Glutamatergic neuron (in vitro differentiated cells): ENCODE measurements around the gene NEMF. TPM values are rescaled to one million over a fixed set of nuclear protein-coding genes. Genes with fewer than 3 reads are reported as not detected.

Experiments used
- DNase-seq: peaks from one replicate; pipeline ENCODE4 v3.0.0; 2022
- H3K27ac Mint-ChIP-seq: one replicate; pipeline ENCODE4 v1.8.0; 2020; ENCODE audit warnings: mild to moderate bottlenecking, mixed read lengths, inconsistent platforms; ENCODE audit not compliant: unreplicated experiment
- H3K27me3 Mint-ChIP-seq: one replicate; pipeline ENCODE4 v1.8.0; 2020; ENCODE audit warnings: mild to moderate bottlenecking, moderate library complexity, mixed read lengths, inconsistent platforms; ENCODE audit not compliant: unreplicated experiment
- H3K36me3 Mint-ChIP-seq: one replicate; pipeline ENCODE4 v1.8.0; 2020; ENCODE audit warnings: mild to moderate bottlenecking, mixed read lengths, inconsistent platforms; ENCODE audit not compliant: unreplicated experiment
- H3K4me1 Mint-ChIP-seq: one replicate; pipeline ENCODE4 v1.8.0; 2020; ENCODE audit warnings: mild to moderate bottlenecking, low read depth, mixed read lengths, inconsistent platforms; ENCODE audit not compliant: unreplicated experiment
- H3K4me3 Mint-ChIP-seq: one replicate; pipeline ENCODE4 v1.8.0; 2020; ENCODE audit warnings: mild to moderate bottlenecking, mixed read lengths, inconsistent platforms; ENCODE audit not compliant: unreplicated experiment
- H3K9me3 Mint-ChIP-seq: one replicate; pipeline ENCODE4 v1.8.0; 2020; ENCODE audit warnings: mild to moderate bottlenecking, moderate library complexity, mixed read lengths, inconsistent platforms; ENCODE audit not compliant: unreplicated experiment
- total RNA-seq: library from RNA; stranded (reverse); fragmentation: NEBNext Ultra II Directional; extraction: Animal tissue kit (Norgen Biotek cat#: 25700); gene quantifications from one replicate; pipeline ENCODE4 v1.2.1, GENCODE V29; 2021; ENCODE audit not compliant: unreplicated experiment
- TF ChIP-seq, protein P1 (sequence below): fragments of 200-600 bp; sonication (generic); IDR thresholded peaks from one replicate; pipeline ENCODE4 v1.5.0; 2021; ENCODE audit not compliant: partially characterized antibody, unreplicated experiment

NEMF gene
- total RNA-seq, 1 donor from 2014 or later = 78.8 TPM

DNA sequence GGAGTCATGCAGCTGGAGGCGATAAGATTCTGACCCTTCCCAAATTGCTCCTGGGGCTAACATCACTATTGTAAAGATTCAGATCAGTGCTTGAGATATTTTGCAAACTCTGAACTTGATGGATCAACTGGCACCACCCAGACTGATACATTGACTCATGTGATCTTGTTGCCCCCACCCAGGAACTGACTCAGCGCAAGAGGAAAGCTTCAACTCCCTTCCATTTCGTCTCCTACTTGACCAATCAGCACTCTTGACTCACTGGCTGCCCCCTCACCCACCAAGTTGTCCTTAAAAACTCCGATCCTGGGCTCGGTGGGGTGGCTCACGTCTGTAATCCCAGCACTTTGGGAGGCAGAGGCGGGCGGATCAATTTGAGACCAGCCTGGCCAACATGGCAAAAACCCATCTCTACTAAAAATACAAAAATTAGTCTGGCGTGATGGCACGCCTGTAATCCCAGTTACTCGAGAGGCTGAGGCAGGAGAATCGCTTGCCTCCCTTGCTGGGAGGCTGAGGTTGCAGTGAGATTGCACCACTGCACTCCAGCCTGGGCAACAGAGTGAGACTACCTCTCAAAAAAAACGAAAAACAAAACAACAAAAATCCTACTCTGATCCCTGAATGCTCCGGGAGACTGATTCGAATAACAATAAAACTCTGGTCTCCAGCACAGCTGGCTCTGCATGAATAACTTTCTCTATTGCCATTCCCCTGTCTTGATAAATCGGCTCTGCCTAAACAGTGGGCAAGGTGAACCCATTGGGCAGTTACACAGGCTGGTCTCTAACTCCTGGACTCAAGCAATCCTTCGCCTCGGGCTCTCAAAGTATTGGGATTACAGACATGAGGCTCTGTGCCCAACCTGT lies 30.5 kb upstream of the NEMF start:
- Mint-ChIP-seq H3K4me3 (no peak overlapping the region), H3K27ac (no peak overlapping the region), H3K9me3 (no peaks in the 10 kb centered on the region), H3K27me3 (no peaks in the 10 kb centered on the region), H3K4me1 (no peaks in the 10 kb centered on the region), H3K36me3 (no peaks in the 10 kb centered on the region)
- no peak for DNase-seq
- TF ChIP-seq, protein P1, sequence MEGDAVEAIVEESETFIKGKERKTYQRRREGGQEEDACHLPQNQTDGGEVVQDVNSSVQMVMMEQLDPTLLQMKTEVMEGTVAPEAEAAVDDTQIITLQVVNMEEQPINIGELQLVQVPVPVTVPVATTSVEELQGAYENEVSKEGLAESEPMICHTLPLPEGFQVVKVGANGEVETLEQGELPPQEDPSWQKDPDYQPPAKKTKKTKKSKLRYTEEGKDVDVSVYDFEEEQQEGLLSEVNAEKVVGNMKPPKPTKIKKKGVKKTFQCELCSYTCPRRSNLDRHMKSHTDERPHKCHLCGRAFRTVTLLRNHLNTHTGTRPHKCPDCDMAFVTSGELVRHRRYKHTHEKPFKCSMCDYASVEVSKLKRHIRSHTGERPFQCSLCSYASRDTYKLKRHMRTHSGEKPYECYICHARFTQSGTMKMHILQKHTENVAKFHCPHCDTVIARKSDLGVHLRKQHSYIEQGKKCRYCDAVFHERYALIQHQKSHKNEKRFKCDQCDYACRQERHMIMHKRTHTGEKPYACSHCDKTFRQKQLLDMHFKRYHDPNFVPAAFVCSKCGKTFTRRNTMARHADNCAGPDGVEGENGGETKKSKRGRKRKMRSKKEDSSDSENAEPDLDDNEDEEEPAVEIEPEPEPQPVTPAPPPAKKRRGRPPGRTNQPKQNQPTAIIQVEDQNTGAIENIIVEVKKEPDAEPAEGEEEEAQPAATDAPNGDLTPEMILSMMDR = no peak

DNA sequence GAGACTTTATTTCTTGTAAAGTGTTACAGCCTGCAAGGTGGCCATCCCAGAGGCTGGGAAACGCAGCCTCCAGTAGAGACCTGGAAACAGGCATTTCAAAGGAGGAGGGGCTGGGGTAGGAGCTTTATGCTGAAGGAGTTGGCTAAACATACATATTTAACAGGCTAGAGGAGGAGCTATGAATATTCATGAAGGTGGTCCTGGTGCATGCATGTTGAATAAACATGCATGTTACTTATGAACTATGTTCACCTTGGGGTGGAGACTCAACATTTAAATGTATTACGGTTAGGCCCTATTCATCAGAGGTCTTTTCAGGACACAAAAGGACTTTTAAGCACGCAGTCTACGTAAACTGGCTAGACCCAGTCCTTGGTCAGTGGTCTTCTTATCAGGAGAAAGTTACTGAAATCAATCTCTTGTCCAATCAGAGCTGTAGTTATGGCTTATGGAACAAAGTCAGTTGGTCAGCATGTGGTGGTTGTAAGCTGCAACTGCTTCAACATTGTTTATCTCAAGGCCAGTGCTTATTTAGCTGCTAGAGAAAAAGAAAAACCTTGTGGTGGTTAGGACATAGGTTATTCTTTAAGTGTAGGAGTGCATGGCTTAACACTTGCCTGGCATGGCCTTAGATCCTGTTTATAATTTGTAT lies 28.9 kb upstream of the NEMF start:
- H3K4me1 Mint-ChIP-seq = no peaks in the 10 kb centered on the region
- TF ChIP-seq, protein P1 = no peak
- H3K27me3 Mint-ChIP-seq = no peaks in the 10 kb centered on the region
- no peak overlapping the region for H3K4me3 Mint-ChIP-seq
- DNase-seq = no peak
- H3K36me3 Mint-ChIP-seq = no peaks in the 10 kb centered on the region
- no peaks in the 10 kb centered on the region for H3K9me3 Mint-ChIP-seq
- H3K27ac Mint-ChIP-seq = no peak overlapping the region

DNA sequence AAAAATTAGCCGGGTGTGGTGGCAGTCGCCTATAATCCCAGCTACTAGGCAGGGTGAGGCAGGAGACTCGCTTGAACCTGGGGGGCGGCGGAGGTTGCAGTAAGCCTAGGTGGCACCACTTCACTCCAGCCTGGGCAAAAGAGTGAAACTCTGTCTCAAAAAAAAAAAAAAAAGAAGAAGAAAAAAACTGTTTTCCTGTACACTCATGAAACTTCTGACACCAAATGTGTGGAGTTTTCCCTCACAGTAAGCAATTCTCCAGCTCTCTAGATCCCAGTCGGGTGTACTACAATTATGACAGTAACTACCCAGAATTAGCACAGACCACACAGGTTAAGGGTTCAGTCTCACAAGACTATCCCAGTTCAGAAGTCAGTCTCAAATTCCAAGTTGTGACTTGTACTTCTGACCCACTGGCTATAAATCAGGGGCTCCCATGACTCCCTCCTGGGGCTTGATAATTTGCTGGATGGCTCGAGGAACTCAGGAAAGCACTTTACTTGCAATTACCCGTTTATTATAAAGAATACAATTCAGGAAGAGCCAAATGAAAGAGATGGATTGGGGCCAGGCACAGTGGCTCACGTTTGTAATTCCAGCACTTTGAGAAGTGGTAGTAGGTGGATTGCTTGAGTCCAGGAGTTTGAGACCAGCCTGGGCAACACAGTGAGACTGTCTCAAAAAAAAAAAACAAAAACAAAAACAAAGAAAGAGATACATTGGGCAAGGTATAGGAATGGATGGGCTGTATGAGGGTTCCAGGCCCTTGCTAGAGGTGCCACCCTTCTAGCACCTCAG lies 27.9 kb upstream of the NEMF start:
- no peak for DNase-seq
- Mint-ChIP-seq H3K36me3 (no peaks in the 10 kb centered on the region), H3K27me3 (no peaks in the 10 kb centered on the region), H3K27ac (no peak overlapping the region), H3K4me3 (no peak overlapping the region), H3K4me1 (no peaks in the 10 kb centered on the region), H3K9me3 (no peaks in the 10 kb centered on the region)
- TF ChIP-seq, protein P1 = no peak

DNA sequence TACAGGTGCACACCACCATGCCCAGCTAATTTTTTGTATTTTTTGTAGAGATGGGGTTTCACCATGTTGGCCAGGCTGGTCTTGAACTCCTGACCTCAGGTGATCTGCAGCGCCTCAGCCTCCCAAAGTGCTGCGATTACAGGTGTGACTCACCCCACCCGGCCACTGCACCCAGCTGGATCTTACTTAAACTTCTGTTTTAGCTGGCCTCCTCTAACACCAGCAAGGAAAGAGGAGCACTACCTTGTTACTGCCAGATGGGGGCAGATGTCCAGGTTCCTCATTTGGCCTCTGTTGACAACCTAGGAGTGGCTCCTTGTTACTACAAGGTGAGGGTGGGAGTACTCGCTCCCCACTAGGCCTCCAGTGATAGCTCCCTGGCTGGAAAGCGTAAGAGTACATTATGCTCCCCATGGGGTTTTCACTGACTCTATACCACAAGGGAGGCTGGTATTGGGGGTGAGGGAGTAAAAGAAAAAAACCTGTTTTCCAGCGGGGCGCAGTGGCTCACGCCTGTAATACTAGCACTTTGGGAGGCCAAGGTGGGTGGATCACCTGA lies 27.1 kb upstream of the NEMF start:
- Mint-ChIP-seq H3K4me3 (no peak overlapping the region), H3K9me3 (no peaks in the 10 kb centered on the region), H3K36me3 (no peaks in the 10 kb centered on the region), H3K27me3 (no peaks in the 10 kb centered on the region), H3K27ac (no peak overlapping the region), H3K4me1 (no peaks in the 10 kb centered on the region)
- DNase-seq = peak; percentile 45
- TF ChIP-seq, protein P1 = peak; percentile 58
